Upper lobe of right lung (tissue), 1 donor: Measurements from ENCODE around the gene FZD2. TPM values are rescaled to one million over a fixed set of nuclear protein-coding genes. Genes with fewer than 3 reads are reported as not detected.

ENCODE experiments used
- ATAC-seq: fragments of 200-7000 bp; cut with Tn5 transposase; one replicate; pipeline ENCODE4 v1.9.1; 2020; ENCODE audit warnings: mild to moderate bottlenecking, moderate library complexity
- DNase-seq: peaks from one replicate; pipeline ENCODE4 v3.0.0-alpha.2; 2020
- H3K27ac ChIP-seq: fragments of 200-600 bp; one replicate; pipeline ENCODE4 v1.8.0; 2022
- H3K27me3 ChIP-seq: fragments of 200-600 bp; one replicate; pipeline ENCODE4 v1.8.0; 2022; ENCODE audit warnings: mild to moderate bottlenecking
- H3K36me3 ChIP-seq: fragments of 200-600 bp; one replicate; pipeline ENCODE4 v1.8.0; 2022
- H3K4me1 ChIP-seq: fragments of 200-600 bp; one replicate; pipeline ENCODE4 v1.8.0; 2022
- H3K4me3 ChIP-seq: fragments of 200-600 bp; one replicate; pipeline ENCODE4 v1.8.0; 2022; ENCODE audit warnings: mild to moderate bottlenecking
- H3K9me3 ChIP-seq: fragments of 200-600 bp; one replicate; pipeline ENCODE4 v1.8.0; 2022
- intact Hi-C: fragments of 100-400 bp; cut with DNase I; formaldehyde crosslinking; loops from one replicate; pipeline ENCODE4 v1.11.0; 2022
- total RNA-seq: library from RNA; stranded (reverse); fragmentation: NEBNext Ultra II Directional; extraction: Animal tissue kit (Norgen Biotek cat#: 25700); gene quantifications from one replicate; pipeline ENCODE4 v1.2.1, GENCODE V29; 2021
- TF ChIP-seq, protein P1 (sequence below): fragments of 200-600 bp; IDR thresholded peaks from one replicate; pipeline ENCODE4 v1.8.0; 2022; ENCODE audit warnings: antibody characterized with exemption
- donor health status: DM: no; HTN: yes; CAD: no; lungs with severe emphysema.

The FZD2 gene
- total RNA-seq, 1 donor from 2014 or later = 8.7 TPM

- Histone ChIP-seq H3K9me3 (no peaks in the 10 kb centered on the region), H3K36me3 (no peaks in the 10 kb centered on the region), H3K4me3 (no peak overlapping the region), H3K4me1 (no peaks in the 10 kb centered on the region), H3K27me3 (no peaks in the 10 kb centered on the region), H3K27ac (no peak overlapping the region)
- ATAC-seq (peak; percentile 65), DNase-seq (no peak)
- TF ChIP-seq, protein P1, sequence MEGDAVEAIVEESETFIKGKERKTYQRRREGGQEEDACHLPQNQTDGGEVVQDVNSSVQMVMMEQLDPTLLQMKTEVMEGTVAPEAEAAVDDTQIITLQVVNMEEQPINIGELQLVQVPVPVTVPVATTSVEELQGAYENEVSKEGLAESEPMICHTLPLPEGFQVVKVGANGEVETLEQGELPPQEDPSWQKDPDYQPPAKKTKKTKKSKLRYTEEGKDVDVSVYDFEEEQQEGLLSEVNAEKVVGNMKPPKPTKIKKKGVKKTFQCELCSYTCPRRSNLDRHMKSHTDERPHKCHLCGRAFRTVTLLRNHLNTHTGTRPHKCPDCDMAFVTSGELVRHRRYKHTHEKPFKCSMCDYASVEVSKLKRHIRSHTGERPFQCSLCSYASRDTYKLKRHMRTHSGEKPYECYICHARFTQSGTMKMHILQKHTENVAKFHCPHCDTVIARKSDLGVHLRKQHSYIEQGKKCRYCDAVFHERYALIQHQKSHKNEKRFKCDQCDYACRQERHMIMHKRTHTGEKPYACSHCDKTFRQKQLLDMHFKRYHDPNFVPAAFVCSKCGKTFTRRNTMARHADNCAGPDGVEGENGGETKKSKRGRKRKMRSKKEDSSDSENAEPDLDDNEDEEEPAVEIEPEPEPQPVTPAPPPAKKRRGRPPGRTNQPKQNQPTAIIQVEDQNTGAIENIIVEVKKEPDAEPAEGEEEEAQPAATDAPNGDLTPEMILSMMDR = no peak
- intact Hi-C loops = no loop called here
Measured at GRCh38 chr17:44599298-44600175, 42.3 kb downstream of the FZD2 start.

DNA sequence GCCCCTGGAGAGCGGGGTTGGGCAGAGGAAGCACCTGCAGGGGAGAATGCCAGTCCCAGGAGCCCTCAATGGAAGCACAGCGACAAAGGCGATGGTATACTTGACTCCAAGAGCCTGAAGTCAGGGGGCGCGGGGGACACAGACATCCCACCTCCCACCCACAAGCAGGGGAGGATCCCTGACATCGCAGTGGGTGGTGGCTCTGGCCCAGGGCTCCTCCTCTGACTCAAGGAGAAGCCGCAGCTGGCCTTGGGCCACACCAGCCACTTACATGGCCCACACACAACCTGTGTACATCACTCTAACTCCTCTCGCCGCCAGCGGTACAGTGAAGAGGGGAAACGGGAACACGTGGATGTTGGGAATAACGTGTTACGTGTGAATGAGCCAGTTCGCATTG is 44.3 kb downstream of the FZD2 start:
- TF ChIP-seq, protein P1 = no peak
- Histone ChIP-seq H3K9me3 (no peaks in the 10 kb centered on the region), H3K27me3 (no peaks in the 10 kb centered on the region), H3K4me3 (no peak overlapping the region), H3K27ac (no peak overlapping the region), H3K36me3 (no peaks in the 10 kb centered on the region), H3K4me1 (no peaks in the 10 kb centered on the region)
- peak; percentile 76 for DNase-seq
- intact Hi-C loops = no loop called here
- ATAC-seq = peak; percentile 62

- intact Hi-C loops = no loop called here
- ATAC-seq (no peak), DNase-seq (no peak)
- TF ChIP-seq, protein P1 = no peak
- no peak overlapping the region for H3K27ac ChIP-seq
- H3K9me3 ChIP-seq = no peaks in the 10 kb centered on the region
- no peaks in the 10 kb centered on the region for H3K4me1 ChIP-seq
- no peak overlapping the region for H3K4me3 ChIP-seq
- no peaks in the 10 kb centered on the region for H3K27me3 ChIP-seq
- H3K36me3 ChIP-seq = no peaks in the 10 kb centered on the region
Measured at GRCh38 chr17:44601973-44602372, 44.7 kb downstream of the FZD2 start.

DNA sequence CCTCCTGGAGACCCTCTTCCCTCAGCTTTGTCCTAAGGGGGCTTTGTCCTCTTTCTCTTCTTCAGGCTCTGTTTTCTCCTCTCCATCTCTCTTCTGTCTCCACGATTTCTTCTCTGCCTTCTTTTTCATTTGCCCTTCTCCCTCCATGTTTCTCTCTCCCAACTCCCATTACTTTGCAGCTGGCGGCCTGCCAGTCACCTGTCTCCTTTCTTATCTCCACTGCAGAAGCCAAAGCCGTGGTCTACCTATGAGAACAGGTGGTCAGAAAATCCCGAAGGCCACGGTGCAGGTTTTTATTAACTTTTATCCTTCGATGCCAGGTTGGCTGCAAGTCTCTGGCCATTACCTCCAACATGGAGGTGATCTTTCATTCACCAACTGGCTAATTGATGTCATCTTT is 45.1 kb downstream of the FZD2 start:
- Histone ChIP-seq H3K27ac (no peak overlapping the region), H3K4me3 (no peak overlapping the region), H3K4me1 (no peaks in the 10 kb centered on the region), H3K36me3 (no peaks in the 10 kb centered on the region), H3K27me3 (no peaks in the 10 kb centered on the region), H3K9me3 (no peaks in the 10 kb centered on the region)
- ATAC-seq = no peak
- intact Hi-C loops = no loop called here
- TF ChIP-seq, protein P1 = no peak
- no peak for DNase-seq

GRCh38 chr17:44602970-44603369 is 45.7 kb downstream of the FZD2 start:
- no peaks in the 10 kb centered on the region for H3K4me1 ChIP-seq

More at GRCh38 chr17:44602970-44603369, 45.7 kb downstream of the FZD2 start:
- no peak overlapping the region for H3K4me3 ChIP-seq
- TF ChIP-seq, protein P1 = no peak
- H3K9me3 ChIP-seq = no peaks in the 10 kb centered on the region
- H3K36me3 ChIP-seq = no peaks in the 10 kb centered on the region
- no peak for DNase-seq
- no peak overlapping the region for H3K27ac ChIP-seq
- no peaks in the 10 kb centered on the region for H3K27me3 ChIP-seq
- intact Hi-C loops = no loop called here
- no peak for ATAC-seq
